AG04450 (cell line): Measurements from ENCODE around the gene GORASP1. TPM values are rescaled to one million over a fixed set of nuclear protein-coding genes. Genes with fewer than 3 reads are reported as not detected.

ENCODE experiments used
- CTCF ChIA-PET: fragments of 300-600, 350-600 bp; formaldehyde crosslinking; extraction: SDS; loops from one replicate; lab custom pipeline; 2022; ENCODE audit warnings: antibody characterized with exemption, inconsistent platforms; lab: Charles Lee
- POLR2A ChIA-PET: fragments of 350-600 bp; formaldehyde crosslinking; extraction: SDS; loops from one replicate; lab custom pipeline; 2021; ENCODE audit warnings: antibody characterized with exemption, inconsistent platforms; lab: Yijun Ruan, JAX
- DNase-seq: peaks from one replicate; pipeline ENCODE4 v3.0.0-alpha.2; 2011; ENCODE audit warnings: low read depth, low spot score
- H3K27ac ChIP-seq: one replicate; pipeline ENCODE4 v1.5.1; 2012; ENCODE audit warnings: low read depth, low read length, control low read depth
- H3K27me3 ChIP-seq: one replicate; pipeline ENCODE4 v1.6.0; 2012; ENCODE audit warnings: low read length; ENCODE audit not compliant: control insufficient read depth, insufficient read depth
- H3K4me3 ChIP-seq: 2 replicates; pipeline ENCODE4 v1.5.1; 2011; ENCODE audit warnings: mild to moderate bottlenecking, low read depth, low read length, control low read depth
- H3K9me3 ChIP-seq: 2 replicates; pipeline ENCODE4 v1.5.1; 2012; ENCODE audit warnings: low read length; ENCODE audit not compliant: control insufficient read depth, insufficient read depth
- polyA plus RNA-seq: library from polyadenylated mRNA; depleted of rRNA; stranded (reverse); fragments of >200 nt; gene quantifications from 2 replicates; pipeline ENCODE4 v1.2.3, GENCODE V29; 2011
- TF ChIP-seq, protein P1 (sequence below): IDR thresholded peaks from 2 replicates; pipeline ENCODE4 v1.5.1; 2011; ENCODE audit warnings: low read depth, low read length, control low read depth, inconsistent platforms

Gene GORASP1
- polyA plus RNA-seq, 1 experiment: 43.7 TPM

DNA sequence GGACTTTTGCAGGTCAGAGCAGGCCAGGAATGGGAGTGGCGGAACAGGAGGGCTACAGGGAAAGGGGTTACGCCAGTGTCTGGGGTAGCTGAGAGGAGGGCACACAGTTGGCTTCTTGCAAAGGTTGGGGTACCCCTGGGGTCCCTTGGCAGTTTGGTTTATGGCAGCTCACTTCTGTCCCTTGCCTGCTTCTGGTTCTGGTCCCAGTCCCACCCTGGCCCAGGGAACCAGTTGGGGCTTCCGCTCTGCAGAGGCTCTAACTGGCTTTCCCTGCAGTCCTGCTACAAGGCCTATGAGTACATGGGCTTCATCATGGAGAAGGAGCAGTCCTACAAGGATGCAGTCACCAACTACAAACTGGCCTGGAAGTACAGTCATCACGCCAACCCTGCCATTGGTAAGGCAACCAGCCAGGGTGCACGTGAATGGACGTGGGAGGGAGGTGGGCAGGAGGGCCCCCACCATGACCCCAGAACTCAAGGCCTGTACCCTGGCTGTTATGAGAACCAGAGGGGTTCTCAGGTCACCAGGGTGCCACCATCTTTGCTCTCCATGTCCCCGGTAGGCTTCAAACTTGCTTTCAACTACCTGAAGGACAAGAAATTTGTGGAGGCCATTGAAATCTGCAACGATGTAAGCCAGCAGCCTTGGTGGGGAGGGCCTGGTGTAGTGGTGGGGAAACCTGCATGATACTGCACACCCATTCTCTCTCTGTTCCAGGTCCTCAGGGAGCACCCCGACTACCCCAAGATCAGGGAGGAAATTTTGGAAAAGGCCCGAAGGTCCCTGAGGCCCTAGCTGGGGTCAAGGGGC lies 30.8 kb upstream of the GORASP1 start:
- no peak overlapping the region for H3K4me3 ChIP-seq
- H3K9me3 ChIP-seq: no peaks in the 10 kb centered on the region; the same call in 1 of the 2 replicates
- TF ChIP-seq, protein P1, sequence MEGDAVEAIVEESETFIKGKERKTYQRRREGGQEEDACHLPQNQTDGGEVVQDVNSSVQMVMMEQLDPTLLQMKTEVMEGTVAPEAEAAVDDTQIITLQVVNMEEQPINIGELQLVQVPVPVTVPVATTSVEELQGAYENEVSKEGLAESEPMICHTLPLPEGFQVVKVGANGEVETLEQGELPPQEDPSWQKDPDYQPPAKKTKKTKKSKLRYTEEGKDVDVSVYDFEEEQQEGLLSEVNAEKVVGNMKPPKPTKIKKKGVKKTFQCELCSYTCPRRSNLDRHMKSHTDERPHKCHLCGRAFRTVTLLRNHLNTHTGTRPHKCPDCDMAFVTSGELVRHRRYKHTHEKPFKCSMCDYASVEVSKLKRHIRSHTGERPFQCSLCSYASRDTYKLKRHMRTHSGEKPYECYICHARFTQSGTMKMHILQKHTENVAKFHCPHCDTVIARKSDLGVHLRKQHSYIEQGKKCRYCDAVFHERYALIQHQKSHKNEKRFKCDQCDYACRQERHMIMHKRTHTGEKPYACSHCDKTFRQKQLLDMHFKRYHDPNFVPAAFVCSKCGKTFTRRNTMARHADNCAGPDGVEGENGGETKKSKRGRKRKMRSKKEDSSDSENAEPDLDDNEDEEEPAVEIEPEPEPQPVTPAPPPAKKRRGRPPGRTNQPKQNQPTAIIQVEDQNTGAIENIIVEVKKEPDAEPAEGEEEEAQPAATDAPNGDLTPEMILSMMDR: no peak
- no peak for DNase-seq
- no peaks in the 10 kb centered on the region for H3K27me3 ChIP-seq
- CTCF ChIA-PET: interaction anchor here (0.8 to 1.1 kb wide), 2 partner anchors 153 kb away, joined by 3 to 4 read pairs; no protein-coding TSS in a partner anchor
- no peak overlapping the region for H3K27ac ChIP-seq
- POLR2A ChIA-PET: no interaction called here

DNA sequence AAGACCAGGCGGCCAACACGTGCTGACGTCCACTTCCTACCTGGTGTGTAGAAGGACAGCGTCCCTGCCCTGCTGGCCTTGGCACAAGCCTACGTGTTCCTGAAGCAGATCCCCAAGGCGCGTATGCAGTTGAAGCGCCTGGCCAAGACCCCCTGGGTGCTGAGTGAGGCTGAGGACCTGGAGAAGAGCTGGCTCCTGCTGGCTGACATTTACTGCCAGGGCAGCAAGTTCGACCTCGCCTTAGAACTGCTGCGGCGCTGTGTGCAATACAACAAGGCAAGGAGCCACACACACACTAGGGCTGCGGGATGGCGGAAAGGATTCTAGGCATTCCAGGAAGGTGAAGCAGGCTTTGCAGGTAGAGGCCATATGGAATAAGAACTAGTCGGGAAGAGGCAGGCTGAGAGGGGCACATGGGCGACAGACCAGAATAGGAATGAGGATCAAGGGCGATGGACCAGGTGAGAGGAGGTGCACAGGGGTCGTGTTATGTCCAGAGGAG lies 30.1 kb upstream of the GORASP1 start:
- ChIA-PET POLR2A (no interaction called here), CTCF (interaction anchor here (1.1 kb wide), 1 partner anchor 154 kb away, joined by 3 read pairs; no protein-coding TSS in a partner anchor)
- H3K27ac ChIP-seq: no peak overlapping the region
- no peak for DNase-seq
- H3K27me3 ChIP-seq: no peaks in the 10 kb centered on the region
- no peaks in the 10 kb centered on the region; the same call in 1 of the 2 replicates for H3K9me3 ChIP-seq
- TF ChIP-seq, protein P1: no peak
- no peak overlapping the region for H3K4me3 ChIP-seq

GRCh38 chr3:39136533-39137434 lies 29.4 kb upstream of the GORASP1 start:
- TF ChIP-seq, protein P1: no peak
- H3K27me3 ChIP-seq: no peaks in the 10 kb centered on the region
- ChIA-PET CTCF (interaction anchor here (1.2 to 1.6 kb wide), 2 partner anchors 152 to 156 kb away, joined by 4 read pairs; no protein-coding TSS in a partner anchor), POLR2A (no interaction called here)
- no peak overlapping the region for H3K4me3 ChIP-seq
- H3K9me3 ChIP-seq: no peaks in the 10 kb centered on the region; the same call in 1 of the 2 replicates
- no peak overlapping the region for H3K27ac ChIP-seq
- DNase-seq: no peak

DNA sequence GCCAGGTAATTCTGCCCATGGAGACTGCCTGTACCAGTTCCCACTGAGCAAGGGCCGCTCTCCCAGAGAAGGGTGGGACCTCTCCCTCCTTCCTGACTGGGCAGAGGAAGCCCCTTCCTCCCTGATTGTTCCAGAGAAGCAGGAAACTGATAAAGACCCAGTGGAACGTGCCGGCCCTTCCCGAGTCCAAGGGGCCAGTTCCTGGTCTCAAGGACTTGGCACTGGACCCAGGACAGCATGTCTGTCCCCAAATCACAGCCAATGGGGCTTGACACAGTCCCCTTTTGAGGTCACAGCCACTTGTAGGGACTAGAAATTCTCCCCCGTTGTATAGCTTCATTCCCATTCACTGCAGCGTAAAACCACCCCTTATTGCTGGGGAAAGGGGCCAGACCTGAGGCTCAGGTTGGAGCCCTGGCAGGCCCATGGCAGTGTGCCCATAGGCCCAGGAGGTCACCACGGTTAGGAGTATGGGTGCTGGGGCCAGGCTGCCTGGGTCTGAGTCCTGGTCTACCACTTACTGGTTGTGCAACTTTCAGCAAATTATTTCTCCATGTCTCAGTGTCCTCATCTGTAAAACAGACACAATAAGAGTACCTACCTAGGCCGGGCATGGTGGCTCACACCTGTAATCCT lies 27.9 kb upstream of the GORASP1 start:
- no peak for DNase-seq
- Histone ChIP-seq H3K27ac (no peak overlapping the region), H3K9me3 (no peaks in the 10 kb centered on the region; the same call in 1 of the 2 replicates), H3K4me3 (no peak overlapping the region), H3K27me3 (no peaks in the 10 kb centered on the region)
- TF ChIP-seq, protein P1: no peak
- POLR2A ChIA-PET: interaction anchor here (0.9 kb wide), 1 partner anchor 9 kb away, joined by 7 read pairs; no protein-coding TSS in a partner anchor
- CTCF ChIA-PET: interaction anchor here (0.7 to 2.1 kb wide), 5 partner anchors 8 to 157 kb away, joined by 4 to 8 read pairs (median 4); no protein-coding TSS in a partner anchor
